HG03108 (cell line): ENCODE data around the gene FBXL15.
A peak's percentile ranks its signal among the peaks of the same experiment; 100 is the strongest.
"Not testable (repeated sequence)": the region's sequence is repeated elsewhere in the genome, so short reads cannot be mapped to it uniquely, and the experiment has no call there.

Experiments
- ATAC-seq: cut with Tn5 transposase; IDR thresholded peaks from one replicate; pipeline ENCODE4 v1.9.1; 2021; ENCODE audit warnings: moderate library complexity; ENCODE audit not compliant: unreplicated experiment

FBXL15 gene

DNA sequence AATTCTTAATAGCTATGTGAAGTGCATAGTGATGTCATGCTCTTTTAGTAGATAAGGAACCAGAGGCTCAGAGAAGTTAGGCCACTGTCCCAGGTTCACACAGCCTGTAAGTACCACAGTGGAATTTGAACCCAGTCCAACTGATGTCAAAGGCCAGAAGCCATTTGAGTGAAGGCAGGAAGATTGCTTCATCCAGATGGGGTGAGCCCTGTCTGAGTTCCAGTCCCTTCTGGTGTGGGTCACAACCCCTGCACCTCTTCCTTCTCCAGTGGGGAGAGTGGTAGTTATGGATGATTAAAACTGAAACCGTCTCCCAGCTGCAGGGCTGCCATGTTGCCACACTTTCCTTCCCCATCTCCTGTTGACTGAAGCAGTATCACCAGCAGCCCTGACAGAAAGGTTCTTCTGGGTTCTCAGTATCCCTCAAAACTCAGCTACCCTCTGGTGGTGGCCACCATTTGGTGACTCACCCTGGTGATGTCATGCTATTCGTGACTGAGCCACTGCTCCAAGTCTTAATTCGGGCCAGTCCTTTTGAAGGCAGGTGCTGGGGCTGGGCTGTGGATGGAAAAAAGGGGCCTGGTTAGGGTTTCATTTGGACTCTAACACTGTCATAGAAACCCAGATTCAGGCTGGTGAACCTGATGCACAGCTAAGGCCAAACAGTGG lies 32.2 kb downstream of the FBXL15 start:
- ATAC-seq = no peak

- no peak for ATAC-seq
These were observed 32.9 kb downstream of the FBXL15 start for GRCh38 chr10:102453502-102453901.

GRCh38 chr10:102454662-102455487 lies 34.2 kb downstream of the FBXL15 start:
- not testable (repeated sequence) for ATAC-seq

DNA sequence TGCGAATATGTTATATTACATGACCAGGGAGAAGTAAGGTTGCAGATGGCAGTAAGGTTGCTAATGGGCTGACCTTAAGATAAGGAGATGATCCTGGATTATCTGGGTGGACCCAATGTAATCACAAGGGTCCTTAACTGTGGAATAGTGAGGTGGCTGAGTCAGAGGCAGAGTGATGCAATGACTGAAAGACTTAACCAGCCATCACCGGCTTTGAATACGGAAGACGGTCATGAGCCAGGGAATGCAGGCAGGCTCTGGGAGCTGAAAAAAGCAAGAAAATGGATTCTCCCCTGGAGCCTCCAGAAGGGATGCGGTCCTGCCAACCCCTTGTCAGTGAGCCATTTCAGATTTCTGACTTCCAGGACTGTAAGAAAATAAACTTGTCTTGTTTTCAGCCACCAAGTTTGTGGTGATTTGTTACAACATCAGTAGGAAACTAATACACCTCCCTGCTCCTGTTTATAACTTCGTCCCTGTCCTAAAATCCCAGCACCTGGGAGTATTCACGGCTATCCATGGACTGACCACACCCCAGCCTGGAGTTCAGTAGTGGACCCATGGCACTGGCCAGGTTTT lies 35.3 kb downstream of the FBXL15 start:
- ATAC-seq = no peak

GRCh38 chr10:102457591-102458150 lies 37.0 kb downstream of the FBXL15 start:
- ATAC-seq = no peak

DNA sequence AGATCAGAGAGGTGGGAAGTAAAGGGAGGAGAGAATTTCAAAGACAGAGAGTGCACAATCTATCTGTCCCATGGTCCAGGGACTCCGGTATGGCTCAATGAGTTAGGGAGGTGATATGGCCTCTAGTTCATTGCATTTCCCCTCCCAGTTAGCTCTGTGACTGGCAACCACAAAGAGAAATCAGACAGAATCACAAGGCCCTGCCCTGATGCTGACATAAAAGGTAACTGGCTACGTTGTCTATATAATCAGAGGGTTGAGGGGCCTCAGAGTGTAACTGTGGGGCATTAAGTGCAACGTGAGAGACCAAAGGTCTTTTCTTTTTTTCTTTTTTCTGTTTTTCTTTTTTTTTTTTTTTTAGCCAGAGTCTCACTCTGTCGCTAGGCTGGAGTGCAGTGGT lies 38.0 kb downstream of the FBXL15 start:
- ATAC-seq = no peak

DNA sequence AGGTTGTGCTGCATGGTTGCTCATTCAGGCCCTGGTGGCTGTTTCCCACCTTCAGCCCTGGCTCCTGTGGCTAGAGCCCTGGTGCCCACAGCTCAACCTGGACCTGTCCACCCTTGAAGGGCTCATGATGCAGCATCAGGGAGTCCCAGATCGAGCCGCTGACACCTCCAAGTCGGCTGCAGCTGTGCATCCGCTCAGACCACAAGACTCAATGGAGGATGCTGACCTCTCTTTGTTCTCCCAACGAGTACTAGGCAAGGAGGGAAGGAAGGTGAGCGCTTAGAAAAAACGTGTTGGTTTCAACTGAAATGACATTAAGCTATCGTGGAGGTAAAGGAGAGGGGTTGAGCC lies 40.2 kb downstream of the FBXL15 start:
- peak; percentile 27 for ATAC-seq

DNA sequence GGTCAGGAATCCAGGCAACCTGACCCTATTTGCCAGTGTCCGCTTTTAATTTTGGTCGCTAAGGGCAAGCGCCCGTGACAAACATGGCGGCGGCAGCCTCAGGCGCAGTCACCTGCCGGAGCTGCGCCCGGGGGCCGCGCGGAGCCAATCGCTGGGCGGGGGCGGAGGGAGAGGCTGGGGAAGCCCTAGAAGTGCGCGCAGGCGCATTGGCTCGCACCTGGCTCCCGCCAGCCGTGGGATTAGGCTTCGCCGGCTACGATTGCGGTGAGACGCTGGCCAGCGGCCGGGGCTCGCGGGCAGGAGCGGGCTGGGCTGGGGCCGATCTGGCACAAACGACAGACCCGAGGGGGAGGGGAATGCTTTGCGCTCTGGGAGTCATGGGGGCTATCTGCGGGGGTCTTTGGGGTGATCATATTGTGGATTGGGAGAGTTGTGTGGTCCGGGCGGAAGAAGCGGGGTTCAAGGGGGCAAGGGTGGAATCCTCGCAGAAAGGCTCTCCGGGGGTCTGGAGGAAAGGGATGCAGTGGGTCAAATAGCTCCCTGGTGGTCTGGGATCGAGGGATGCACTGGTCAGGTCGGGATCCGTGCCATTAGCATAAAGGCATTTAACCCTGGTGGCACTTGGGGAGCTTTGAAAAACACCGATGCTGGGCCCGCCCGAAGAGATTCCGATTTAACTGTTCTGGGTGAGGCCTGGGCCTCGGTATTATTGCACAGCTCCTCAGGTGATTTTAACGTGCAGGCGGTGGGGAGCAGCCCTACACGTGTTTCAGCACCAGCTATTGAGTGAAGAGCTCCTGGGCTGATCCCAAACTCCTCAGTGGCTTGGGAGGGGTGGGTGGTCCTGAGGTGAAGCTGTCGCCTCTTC lies 40.8 kb downstream of the FBXL15 start:
- ATAC-seq = peak; percentile 83

DNA sequence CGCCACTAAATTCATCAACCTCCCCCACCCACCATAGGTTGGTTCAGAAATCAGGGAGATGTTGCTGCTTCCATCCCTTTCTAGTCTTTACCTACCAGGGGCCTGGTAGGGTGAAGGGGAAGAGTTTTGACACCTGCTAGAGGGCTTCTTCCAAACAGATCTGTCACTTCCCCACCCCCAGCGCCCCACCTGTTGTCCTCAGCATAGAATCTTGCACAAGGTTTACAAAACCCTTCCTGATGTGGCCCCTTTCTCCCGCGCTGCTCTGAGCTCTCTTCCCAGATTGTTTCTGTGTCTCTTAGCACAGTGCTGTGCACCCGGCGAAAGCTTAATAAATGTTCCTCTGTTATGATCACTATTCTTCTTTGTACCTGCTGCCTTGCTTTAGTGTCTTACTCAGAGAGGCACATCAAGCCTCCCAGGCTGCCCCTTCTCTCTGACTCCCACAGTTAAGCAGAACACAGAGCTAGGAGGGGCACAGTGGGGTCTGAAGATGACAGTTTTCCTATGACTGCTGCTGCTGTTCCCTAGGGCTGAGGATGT lies 41.9 kb downstream of the FBXL15 start:
- no peak for ATAC-seq

DNA sequence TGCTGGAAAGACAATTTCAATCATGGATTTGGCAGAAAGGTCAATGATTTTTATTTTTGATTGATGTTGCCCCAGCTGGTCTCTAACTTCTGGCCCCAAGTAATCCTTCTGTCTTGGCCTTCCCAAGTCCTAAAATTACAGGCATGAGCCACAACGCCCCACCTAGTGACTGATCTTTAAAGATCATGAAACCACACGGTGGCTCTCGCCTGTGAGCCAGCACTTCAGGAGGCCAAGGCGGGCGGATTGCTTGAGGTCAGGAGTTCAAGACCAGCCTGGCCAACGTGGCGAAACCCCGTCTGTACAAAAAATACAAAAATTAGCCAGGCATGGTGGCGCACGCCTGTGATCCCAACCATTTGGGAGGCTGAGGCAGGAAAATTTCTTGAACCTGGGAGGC lies 43.3 kb downstream of the FBXL15 start:
- no peak for ATAC-seq

DNA sequence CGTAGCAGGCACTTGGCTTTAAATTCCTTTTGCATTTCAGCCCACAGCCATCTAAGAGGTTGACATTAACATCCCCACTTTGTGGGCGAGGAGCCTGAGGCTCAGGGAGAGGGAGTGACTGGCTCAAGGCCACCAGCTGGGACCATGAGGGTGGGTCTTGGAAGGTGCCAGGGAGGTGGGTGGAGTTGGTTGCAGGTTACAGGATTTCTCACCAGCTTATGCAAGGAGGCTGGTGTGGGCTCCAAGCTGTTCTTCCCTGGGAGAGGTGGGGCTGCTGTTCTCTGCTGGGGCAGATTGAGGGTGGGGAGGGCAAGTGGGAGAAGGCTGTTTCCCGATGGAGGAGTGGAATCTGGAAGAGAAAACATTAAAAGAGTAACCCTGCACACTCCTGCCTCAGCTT lies 44.8 kb downstream of the FBXL15 start:
- no peak for ATAC-seq

DNA sequence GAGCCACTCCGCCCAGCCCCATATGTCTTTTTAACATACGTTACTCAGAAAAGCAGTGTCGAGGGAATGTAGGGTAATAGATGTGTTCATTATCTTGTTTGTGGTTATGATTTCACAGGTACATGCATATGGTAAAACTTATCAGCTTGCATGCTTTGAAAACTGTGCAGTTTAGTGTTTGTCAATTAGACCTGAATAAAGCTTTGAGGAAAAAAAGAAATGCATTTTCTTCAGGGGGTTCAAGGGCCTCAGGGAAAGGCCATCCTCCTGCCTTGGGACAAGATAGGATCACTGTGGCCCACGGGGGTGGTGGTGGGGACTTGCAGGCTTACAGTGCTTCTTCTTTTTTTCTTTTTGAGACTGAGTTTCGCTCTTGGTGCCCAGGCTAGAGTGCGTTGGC lies 46.7 kb downstream of the FBXL15 start:
- ATAC-seq = no peak

DNA sequence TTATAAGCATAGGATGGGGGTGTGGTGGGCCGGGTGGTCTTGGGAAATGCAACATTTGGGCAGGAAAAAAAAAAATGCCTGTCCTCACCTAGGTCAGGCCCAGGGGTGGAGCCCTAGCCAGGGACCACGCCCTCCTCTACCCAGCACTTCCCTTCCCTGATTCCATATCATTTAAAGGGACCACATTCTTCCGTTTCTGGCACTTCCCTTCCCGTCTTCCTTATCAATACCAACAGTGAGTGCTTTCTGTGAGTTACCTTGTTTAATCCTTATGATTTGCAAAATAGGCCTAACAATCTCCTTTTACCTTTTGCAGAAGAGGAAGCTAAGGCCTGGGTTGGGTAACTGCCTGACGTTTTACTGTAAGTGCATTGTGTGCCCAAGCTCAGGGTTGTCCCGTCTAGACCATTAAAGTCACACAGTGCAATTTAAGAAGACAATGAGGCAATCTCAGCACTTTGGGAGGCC lies 47.4 kb downstream of the FBXL15 start:
- ATAC-seq = no peak

DNA sequence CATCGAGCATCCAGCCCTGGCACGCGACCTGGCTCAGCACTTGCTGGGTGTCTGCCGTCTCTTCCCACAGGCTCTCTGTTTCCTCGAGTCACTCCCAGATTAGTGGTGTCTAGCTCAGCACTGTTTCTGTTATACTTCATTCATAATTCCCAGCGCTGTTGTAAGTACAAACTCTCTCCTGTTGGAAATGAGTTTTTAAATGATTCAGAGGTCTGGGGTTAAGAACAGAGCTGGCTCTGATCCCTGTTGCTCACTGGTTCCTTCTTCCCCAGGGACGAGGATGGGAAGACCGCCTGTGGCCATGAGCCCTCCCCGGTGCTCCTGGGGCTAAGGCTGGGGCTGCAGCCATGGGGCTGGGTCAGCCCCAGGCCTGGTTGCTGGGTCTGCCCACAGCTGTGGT lies 48.0 kb downstream of the FBXL15 start:
- no peak for ATAC-seq

DNA sequence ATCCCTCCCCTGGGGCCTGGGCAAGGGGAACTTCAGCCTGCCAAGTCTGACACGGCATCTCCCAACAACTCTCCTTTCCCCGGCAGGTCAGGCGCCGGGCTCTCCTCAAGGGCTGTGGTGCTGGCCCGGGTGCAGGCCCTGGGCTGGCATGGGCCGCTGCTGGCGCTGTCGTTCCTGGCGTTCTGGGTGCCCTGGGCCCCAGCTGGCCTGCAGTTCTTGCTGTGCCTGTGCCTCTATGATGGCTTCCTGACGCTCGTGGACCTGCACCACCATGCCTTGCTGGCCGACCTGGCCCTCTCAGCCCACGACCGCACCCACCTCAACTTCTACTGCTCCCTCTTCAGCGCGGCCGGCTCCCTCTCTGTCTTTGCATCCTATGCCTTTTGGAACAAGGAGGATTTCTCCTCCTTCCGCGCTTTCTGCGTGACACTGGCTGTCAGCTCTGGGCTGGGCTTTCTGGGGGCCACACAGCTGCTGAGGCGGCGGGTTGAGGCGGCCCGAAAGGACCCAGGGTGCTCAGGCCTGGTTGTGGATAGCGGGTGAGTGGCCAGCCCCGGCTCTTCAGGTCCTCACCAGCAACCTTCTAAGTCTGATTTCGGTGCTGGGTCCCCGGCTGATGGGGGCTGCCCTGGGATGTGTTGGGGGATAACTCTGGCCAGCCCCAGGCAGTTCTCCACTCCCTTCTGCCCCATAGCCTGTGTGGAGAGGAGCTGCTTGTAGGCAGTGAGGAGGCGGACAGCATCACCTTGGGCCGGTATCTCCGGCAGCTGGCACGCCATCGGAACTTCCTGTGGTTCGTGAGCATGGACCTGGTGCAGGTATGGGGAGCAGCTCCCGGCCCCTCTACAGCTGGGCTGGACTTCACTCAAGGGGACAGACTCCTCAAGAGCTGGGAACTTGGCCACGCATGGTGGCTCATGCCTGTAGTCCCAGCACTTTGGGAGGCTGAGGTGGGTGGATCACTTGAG lies 50.2 kb downstream of the FBXL15 start:
- ATAC-seq = no peak
